KG1 (cell line): ENCODE results near the gene WDR37.

ENCODE experiments used
- DNase-seq: peaks from one replicate; lab custom pipeline; 2025; lab: John Stamatoyannopoulos, UW

Gene WDR37

DNA sequence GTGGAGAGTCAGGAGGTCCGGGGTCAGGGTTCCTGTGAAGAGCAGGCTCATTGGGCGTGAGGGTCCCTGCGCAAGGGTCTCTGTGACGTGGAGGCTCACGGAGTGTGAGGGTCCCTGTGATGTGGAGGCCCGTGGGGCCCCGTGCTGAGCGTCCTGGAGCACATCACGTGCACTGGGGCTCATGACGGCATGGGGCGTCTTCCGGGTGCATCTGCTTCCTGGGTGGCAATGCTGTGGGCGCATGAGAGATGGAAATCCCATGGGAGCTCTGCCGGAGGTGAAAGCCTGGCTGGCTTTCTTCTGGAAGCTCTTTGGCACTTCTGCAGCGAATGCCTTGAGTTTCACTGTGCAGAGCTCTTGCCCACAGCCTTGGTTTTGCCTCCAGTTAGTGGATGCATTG lies 71.4 kb downstream of the WDR37 start:
- no peak for DNase-seq

GRCh38 chr10:1128115-1128514 lies 71.9 kb downstream of the WDR37 start:
- DNase-seq: no peak

DNA sequence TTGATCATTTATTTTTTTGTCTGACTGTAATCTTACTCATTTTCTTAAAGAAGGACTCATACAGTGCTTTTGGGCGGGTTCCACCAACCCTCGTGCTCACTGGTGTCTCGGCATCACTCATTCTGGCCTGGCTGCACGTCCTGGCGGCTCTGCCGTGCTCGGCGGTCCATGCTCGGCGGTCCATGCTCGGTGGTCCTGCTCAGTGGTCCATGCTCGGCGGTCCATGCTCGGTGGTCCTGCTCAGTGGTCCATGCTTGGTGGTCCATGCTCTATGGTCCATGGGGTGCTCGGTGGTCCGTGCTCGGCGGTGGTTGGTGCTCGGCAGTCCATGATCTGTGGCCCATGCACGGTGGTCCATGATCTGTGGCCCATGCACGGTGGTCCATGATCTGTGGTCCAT lies 72.5 kb downstream of the WDR37 start:
- no peak for DNase-seq

GRCh38 chr10:1130226-1130625 lies 74.0 kb downstream of the WDR37 start:
- no peak for DNase-seq

DNA sequence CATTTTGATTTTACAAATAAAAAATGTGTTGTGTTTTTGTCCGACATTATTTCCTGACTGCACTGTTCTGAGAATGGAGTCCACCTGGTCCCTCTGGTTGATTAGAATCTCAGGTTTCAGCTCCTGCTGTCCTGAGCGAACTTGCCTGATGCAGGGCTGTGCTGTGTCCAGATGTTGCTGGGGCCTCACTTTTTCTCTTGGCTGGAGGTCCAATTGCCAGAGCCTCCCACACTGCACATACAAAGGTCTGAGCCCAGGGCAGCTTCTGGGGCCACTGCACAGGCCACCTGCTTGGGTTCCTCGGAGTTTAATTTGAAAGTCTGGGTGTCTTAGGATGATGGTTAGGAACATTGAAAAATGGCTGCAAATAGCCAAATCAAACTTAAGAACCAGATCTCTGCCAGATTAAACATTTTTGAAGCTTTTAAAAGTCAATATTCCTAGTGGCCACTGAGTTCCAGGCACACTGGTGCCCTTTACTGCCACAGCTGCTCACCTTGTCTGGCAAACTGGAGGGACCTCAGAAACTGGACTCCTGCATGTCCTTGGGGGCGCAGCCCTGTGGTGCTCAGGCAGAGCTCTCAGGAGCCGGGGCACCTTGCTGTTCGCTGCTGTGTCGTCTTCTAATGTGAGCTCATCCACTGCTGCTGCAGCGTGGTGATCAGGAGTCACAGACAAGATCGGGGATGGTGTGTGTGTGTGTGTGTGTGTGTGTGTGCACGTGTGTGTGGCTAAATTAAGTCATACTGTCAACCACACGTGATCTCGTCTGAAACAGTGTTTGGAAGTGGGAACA lies 75.0 kb downstream of the WDR37 start:
- DNase-seq: no peak

GRCh38 chr10:1132584-1132983 lies 76.4 kb downstream of the WDR37 start:
- DNase-seq: no peak

- DNase-seq: no peak
Observed at GRCh38 chr10:1133495-1134045, 77.4 kb downstream of the WDR37 start.

DNA sequence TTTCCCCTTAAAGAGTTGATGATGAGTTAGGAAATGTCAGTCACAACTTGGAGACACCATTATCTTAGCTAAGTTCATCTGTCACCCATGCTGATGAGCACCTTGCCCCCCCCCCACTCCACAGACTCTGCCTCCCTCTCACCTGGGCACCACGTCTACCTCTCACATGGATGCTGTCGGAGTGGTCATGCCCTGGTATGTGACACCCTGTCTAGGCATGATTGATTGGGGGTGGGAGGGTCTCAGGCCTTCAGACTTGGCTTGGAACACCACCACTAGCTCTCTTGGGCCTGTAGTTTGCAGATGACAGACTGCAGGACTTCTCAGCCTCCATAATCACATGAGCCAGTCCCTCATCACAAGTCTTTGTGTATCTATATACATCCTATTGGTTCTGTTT lies 78.0 kb downstream of the WDR37 start:
- no peak for DNase-seq

DNA sequence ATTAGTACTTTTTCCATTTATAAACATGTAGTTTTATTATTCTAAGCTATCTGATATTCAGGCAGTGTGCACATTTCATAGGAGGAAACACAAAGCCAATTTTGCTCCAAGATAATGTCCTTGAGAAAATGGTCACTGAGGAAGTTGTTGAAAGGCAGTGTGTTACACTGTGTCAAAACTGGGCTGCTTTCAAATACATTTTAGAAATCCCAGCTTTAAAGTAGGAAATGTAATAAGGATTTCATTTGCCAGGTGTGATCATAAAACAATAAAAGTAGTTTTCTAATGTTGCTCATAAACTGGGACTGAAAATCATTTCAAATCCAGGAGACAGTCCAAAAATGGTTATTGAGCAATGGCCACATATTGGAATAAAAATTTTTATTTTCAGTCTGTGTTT lies 80.1 kb downstream of the WDR37 start:
- no peak for DNase-seq

DNA sequence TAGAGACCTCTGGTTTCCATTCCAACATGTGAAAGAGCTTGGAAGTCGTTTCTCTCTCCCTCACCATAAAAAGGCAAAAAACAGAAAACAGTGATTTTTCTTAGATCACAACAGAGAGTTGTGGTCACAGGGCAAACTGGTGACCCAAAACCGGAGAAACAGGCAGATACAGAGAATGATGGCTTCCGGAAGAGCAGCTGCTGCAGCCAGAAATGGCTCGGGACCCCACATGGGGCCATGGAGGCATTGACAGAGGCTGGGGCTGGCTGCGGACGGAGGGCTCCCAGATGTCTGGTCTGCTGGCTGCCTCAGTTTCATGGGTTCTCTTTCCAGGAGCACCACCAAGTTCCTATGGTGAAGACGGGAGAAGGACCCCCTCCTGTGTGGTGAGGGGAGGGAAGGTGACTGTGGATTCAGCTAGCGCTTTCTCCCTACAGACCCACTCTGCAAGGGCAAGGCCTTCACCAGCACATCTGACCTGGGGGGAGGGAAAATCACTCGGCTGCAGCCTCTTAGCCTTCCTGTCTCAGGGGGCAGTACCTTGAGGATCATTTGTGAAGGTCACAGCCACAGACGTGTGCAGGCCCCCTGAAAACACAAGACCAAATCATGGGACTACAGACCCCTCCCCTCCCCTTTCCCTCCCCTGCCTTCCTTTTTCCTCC lies 81.4 kb downstream of the WDR37 start:
- no peak for DNase-seq

GRCh38 chr10:1138529-1138928 lies 82.3 kb downstream of the WDR37 start:
- no peak for DNase-seq

DNA sequence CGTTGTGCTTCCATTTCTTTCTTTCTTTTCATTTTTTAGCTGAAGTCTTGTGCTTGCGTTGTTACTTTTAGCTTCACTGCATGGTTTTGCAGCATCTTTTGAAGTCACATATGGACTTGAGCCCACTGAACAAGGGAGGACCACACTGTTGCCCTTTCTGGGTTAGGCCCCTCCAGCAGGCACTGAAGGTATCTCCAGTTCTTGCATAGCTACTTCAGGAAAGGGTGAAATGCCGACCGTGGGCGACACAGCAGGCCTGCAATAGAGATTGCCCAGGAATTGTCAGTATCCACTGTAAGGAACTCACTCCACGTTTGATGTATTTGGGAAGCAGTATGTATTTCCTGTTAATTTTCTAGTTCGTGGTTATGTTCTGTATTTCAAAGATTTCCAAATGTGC lies 85.1 kb downstream of the WDR37 start:
- no peak for DNase-seq

DNA sequence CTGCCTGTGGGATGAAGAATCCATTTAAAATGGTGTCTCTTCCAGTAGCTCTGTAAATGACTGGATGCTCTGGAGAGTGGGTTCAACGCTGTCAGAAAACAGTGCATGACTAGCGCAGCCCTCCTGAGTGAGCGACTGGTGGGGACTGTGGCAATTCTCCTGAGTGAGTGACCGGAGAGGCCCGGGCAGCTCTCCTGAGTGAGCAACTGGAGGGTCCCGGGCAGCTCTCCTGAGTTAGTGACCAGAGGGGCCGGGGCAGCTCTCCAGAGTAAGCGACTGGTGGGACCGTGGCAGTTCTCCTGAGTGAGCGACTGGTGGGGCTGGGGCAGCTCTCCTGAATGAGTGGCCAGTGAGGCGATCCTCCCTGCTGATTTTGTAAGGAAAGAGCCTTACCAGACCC lies 85.5 kb downstream of the WDR37 start:
- DNase-seq: no peak

- no peak for DNase-seq
Observed at GRCh38 chr10:1142596-1142995, 86.4 kb downstream of the WDR37 start.

GRCh38 chr10:1147810-1148209 lies 91.6 kb downstream of the WDR37 start:
- no peak for DNase-seq

DNA sequence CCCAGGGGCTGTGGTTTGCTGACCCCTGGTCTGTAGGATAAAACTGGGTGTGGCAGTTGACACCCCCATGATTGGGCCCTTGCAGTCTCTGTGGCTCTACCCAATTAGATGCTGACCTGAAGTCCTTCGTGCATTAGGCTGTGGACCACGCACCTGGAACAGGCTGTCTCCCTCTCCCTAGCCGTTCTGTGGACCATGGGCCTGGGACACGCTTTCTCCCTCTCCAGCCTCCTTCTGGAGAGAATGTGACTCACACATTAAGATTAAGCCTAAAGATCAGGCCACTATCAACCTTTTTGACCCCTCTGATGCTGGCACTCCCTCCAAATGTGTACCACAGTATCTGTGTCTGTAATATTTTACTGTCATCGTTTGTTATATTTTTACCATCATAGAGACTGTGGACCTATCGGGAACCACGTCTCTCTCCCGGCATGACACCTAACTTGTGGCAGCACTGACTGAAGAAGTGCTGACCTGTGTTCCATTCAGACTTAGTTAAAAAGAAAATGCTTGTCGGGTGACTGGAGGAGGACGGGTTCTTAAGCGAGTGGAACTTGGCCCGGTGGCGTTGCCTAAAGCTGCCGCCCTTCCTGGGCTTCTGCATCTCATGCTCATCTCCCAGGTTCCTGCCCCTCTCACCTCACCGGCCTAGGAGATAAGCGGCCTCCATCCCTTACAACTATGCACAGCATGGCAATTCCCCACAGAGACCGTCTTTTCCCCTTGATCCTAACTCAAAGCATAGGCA lies 92.8 kb downstream of the WDR37 start:
- DNase-seq: no peak

DNA sequence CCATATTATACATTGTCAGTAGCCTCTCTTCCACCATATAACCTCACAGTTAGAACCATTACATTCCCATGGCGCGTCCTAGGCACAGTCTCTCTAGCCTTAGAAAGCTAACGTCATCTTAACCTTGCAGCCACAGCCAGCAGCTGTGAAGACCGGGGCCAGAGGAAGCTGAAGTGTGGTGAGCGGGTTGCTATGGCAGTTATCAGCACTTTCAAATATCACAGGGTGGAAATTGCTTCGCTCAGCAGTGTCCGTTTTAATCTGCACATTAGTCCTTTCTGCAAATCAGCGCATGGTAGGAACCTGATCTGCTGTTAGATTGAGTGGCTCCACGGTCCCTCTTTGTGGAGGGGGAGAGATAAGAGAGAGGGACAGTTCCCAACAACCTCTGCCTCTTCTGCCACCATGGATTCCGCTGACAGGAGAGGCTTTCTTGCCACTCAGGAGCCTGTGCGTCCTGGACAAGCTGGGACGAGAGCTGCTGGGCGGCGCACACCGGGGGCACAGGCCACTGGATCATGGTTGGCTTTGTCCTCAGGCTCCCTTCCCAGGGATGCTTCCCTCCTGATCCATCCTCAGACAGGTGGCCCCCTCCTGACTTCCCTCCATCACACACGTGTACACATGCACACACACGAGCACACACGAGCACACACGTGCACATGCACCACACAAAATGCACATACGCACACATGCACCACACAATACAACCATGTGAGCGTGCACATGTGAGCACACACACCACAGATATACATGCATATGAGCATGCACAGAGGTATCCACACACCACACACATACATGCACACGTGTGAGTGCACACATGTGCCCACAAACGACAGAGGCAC lies 93.8 kb downstream of the WDR37 start:
- DNase-seq: no peak

- no peak for DNase-seq
Observed at GRCh38 chr10:1150638-1150955, 94.4 kb downstream of the WDR37 start.

DNA sequence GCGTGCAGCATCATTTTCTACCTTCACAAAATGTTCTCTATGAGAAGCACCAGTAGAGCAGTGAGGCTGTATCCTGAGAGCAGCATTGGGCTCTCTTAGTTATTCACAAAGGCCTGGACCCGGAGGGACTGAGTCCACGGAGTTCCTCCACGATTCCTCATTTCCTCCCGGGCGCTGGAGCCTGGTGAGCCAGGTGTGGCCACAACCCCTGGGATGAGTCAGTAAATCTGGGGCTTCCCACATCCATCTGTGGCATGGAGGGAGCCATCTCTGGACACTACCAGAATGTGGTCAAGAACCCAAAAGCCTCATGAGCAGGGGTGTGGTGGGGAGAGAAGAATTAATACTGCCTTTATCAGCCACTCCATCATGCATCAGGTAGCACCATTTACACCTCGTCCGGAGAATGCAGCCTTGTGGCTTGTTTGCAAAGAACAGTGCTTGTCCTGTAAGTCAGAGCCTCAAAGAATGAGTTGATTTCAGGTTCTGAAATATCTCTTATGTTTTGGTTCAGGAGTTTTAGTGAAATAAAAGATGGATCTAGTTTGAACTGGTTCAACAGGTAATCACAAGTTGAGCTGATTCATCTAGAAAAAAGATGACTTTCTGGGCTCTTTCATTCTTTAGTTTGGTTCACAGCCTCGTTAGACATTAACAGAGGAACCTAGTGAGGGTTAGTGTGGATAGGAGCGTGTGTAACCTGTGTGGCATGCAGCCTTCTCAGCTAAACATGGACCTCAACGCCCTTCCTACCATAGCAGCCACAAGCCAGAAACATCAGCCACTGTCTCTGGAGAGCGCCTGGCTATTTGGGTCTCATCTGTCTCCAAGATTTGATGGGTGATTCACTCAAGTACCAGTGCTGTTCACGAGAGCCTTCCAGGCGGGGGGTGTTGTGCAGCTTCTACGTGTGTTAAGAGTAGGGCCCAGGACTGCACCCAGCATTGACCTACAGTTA lies 95.2 kb downstream of the WDR37 start:
- no peak for DNase-seq

GRCh38 chr10:1152386-1153250 lies 96.4 kb downstream of the WDR37 start:
- no peak for DNase-seq
